Fibroblast of peridontal ligament (primary cell): Measurements from ENCODE around the gene CACNA1D.

Source experiments
- DNase-seq: peaks from one replicate; pipeline ENCODE4 v3.0.0-alpha.2; 2010; ENCODE audit errors: extremely low read depth

Gene CACNA1D

GRCh38 chr3:53845103-53845880, 350.9 kb downstream of the CACNA1D start:
- DNase-seq, result peak; percentile 35

GRCh38 chr3:53845881-53846133, 351.4 kb downstream of the CACNA1D start:
- DNase-seq, result no peak

- no peak for DNase-seq
Observed at GRCh38 chr3:53846134-53846850, 351.9 kb downstream of the CACNA1D start, which contains the start of the genes CHDH and IL17RB. TSS of gene CHDH (minus strand) at chr3:53846419. CDS start at chr3:53824008, 22,411 bp downstream. TSS of gene IL17RB (plus strand) at chr3:53846568. CDS start at chr3:53846589, 21 bp downstream.

GRCh38 chr3:53846851-53847155, 352.4 kb downstream of the CACNA1D start:
- DNase-seq, result no peak

GRCh38 chr3:53849916-53850315, 355.5 kb downstream of the CACNA1D start:
- DNase-seq, result no peak

GRCh38 chr3:53850895-53851294, 356.5 kb downstream of the CACNA1D start:
- peak; percentile 57 for DNase-seq

GRCh38 chr3:53856964-53857363, 362.6 kb downstream of the CACNA1D start:
- DNase-seq, result no peak

GRCh38 chr3:53858096-53858741, 363.8 kb downstream of the CACNA1D start:
- DNase-seq, result no peak

GRCh38 chr3:53859178-53859577, 364.8 kb downstream of the CACNA1D start:
- DNase-seq, result no peak

GRCh38 chr3:53860196-53860595, 365.8 kb downstream of the CACNA1D start:
- DNase-seq, result no peak

GRCh38 chr3:53862241-53862640, 367.8 kb downstream of the CACNA1D start:
- DNase-seq, result no peak

- DNase-seq, result no peak
Observed at GRCh38 chr3:53863145-53863544, 368.7 kb downstream of the CACNA1D start.
